ENCODE results near the gene AARS1.

Gene AARS1

GRCh38 chr16:70252355-70252988 is 36.8 kb downstream of the AARS1 start:
- TF ChIP-seq POLR2AphosphoS5 (IDR thresholded peaks at IDR 0.05; ENCODE audit: low read depth, low read length) (no peak), FOXP2 (optimal IDR thresholded peaks at IDR 0.05; ENCODE audit: borderline replicate concordance, extremely low read depth, extremely low read length, insufficient read depth) (no peak), TAF1 (IDR thresholded peaks at IDR 0.05; ENCODE audit: borderline replicate concordance, insufficient read depth, low read length) (no peak), SIN3A (IDR thresholded peaks at IDR 0.05; ENCODE audit: borderline replicate concordance, insufficient read depth, low read length) (no peak), REST (IDR thresholded peaks at IDR 0.05; ENCODE audit: insufficient read depth in 1 of 2, low read depth in 2 of 2, low read length in 2 of 2) (no peak)

DNA sequence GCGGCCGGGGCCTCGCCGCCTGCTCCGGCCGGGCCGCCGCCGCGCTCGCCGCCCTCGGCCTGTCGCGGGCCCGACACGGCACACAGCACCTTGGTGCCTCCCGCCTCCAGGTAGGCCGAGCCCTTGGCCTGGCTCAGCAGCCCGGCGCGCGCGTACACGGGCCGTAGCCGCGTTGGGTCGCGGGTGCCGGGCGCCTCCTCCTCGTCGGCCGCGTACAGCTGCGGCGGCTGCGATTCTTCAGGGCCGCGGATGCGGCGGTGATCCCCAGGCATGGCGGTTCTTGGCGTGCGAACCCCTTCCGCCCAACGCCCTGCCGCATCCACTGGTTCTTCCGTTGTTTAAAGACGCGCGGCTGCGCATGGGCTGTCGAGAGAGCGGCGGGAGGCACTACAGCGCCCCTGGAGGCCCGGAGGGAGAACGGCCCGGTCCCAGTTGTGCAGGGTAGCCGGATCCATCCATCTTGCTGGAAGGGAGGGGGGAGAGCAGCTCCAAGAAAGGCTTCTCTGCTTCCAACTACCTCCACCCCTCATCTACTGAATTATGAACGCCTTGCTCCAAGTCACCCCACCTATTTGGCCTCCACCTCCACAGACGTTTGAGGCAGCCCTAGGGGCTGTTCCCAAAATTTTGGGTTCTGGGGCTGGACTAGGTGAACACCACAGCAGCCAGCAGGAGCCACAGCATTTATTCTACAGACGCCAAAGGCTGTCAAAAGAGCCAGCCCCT is 37.5 kb downstream of the AARS1 start, which contains the start of gene EXOSC6:
Gene EXOSC6, minus strand, starts transcription at position 312 of the 726 bp plus-strand sequence. Its CDS starts 40 bp downstream, at position 272.
- TF ChIP-seq FOXP2 (optimal IDR thresholded peaks at IDR 0.05; ENCODE audit: borderline replicate concordance, extremely low read depth, extremely low read length, insufficient read depth) (peak; percentile 70), REST (IDR thresholded peaks at IDR 0.05; ENCODE audit: insufficient read depth in 1 of 2, low read depth in 2 of 2, low read length in 2 of 2) (no peak; a peak in 1 of 4 replicates), POLR2AphosphoS5 (IDR thresholded peaks at IDR 0.05; ENCODE audit: low read depth, low read length) (peak; percentile 92; the same call in 1 of the 2 replicates), SIN3A (IDR thresholded peaks at IDR 0.05; ENCODE audit: borderline replicate concordance, insufficient read depth, low read length) (0 out of 2 replicates have a peak, but pooled peaks have one; percentile 34), TAF1 (IDR thresholded peaks at IDR 0.05; ENCODE audit: borderline replicate concordance, insufficient read depth, low read length) (peak; percentile 61; the same call in 1 of the 2 replicates)

- no peak for TF ChIP-seq POLR2AphosphoS5 (IDR thresholded peaks at IDR 0.05; ENCODE audit: low read depth, low read length)
- no peak for TF ChIP-seq REST (IDR thresholded peaks at IDR 0.05; ENCODE audit: insufficient read depth in 1 of 2, low read depth in 2 of 2, low read length in 2 of 2)
- TF ChIP-seq SIN3A (IDR thresholded peaks at IDR 0.05; ENCODE audit: borderline replicate concordance, insufficient read depth, low read length), result no peak
- no peak for TF ChIP-seq TAF1 (IDR thresholded peaks at IDR 0.05; ENCODE audit: borderline replicate concordance, insufficient read depth, low read length)
- TF ChIP-seq FOXP2 (optimal IDR thresholded peaks at IDR 0.05; ENCODE audit: borderline replicate concordance, extremely low read depth, extremely low read length, insufficient read depth), result no peak
Measured at GRCh38 chr16:70250748-70251628, 38.3 kb downstream of the AARS1 start.
